IMR-90 (cell line): ENCODE results near the gene MDC1. TPM values are rescaled to one million over a fixed set of nuclear protein-coding genes. Genes with fewer than 3 reads are reported as not detected.

ENCODE experiments used
- ATAC-seq: fragments of 200-7000 bp; cut with Tn5 transposase; 2 replicates; pipeline ENCODE4 v1.9.1; 2020; ENCODE audit warnings: low read depth, mild to moderate bottlenecking, moderate library complexity
- BruUV-seq: library from RNA; stranded (reverse); fragments of 400-500 nt; replicated peaks from 2 replicates; lab custom pipeline; 2021; lab: Mats Ljungman, UMichigan
- CTCF ChIA-PET: fragments of 300-600 bp; formaldehyde crosslinking; extraction: SDS; loops from one replicate; lab custom pipeline; 2021; ENCODE audit warnings: antibody characterized with exemption; lab: Yijun Ruan, JAX
- POLR2A ChIA-PET: fragments of 300-600 bp; sonication (Branson Sonifier 250); formaldehyde crosslinking; loops from one replicate; lab custom pipeline; 2022; ENCODE audit warnings: antibody characterized with exemption; ENCODE audit not compliant: unreplicated experiment; lab: Charles Lee
- DNase-seq: peaks from one replicate; pipeline ENCODE4 v3.0.0; 2013
- H2AFZ ChIP-seq: replicated peaks from 2 replicates; pipeline ENCODE3; 2013; ENCODE audit warnings: low read length, mild to moderate bottlenecking; ENCODE audit not compliant: poor library complexity
- H2AK5ac ChIP-seq: 2 replicates; pipeline ENCODE4 v1.6.1; 2013; ENCODE audit warnings: low read depth, low read length, inconsistent platforms
- H2AK9ac ChIP-seq: replicated peaks from 2 replicates; pipeline ENCODE3; 2013; ENCODE audit warnings: mild to moderate bottlenecking, low read depth, low read length, moderate library complexity; ENCODE audit not compliant: poor library complexity
- H2BK120ac ChIP-seq: 2 replicates; pipeline ENCODE4 v1.6.1; 2013; ENCODE audit warnings: low read depth, low read length, inconsistent platforms
- H2BK15ac ChIP-seq: 3 replicates; pipeline ENCODE4 v1.6.1; 2013; ENCODE audit warnings: low read depth, low read length, inconsistent platforms
- H2BK20ac ChIP-seq: 2 replicates; pipeline ENCODE4 v1.6.1; 2013; ENCODE audit warnings: low read depth, mild to moderate bottlenecking, inconsistent platforms, low read length, moderate library complexity
- H2BK5ac ChIP-seq: 2 replicates; pipeline ENCODE4 v1.6.1; 2013; ENCODE audit warnings: mild to moderate bottlenecking, low read depth, low read length, inconsistent platforms; ENCODE audit not compliant: poor library complexity, severe bottlenecking
- H3K14ac ChIP-seq: replicated peaks from 2 replicates; pipeline ENCODE4 v1.6.1; 2013; ENCODE audit warnings: low read depth, low read length, inconsistent platforms
- H3K18ac ChIP-seq: 2 replicates; pipeline ENCODE4 v1.6.1; 2013; ENCODE audit warnings: low read depth, low read length, control low read depth
- H3K23ac ChIP-seq: 2 replicates; pipeline ENCODE4 v1.6.1; 2013; ENCODE audit warnings: low read depth, low read length, inconsistent platforms
- H3K27ac ChIP-seq: 2 replicates; pipeline ENCODE4 v1.5.1; 2013; ENCODE audit warnings: mild to moderate bottlenecking, control low read depth, low read length; ENCODE audit not compliant: insufficient read depth
- H3K27me3 ChIP-seq: 2 replicates; pipeline ENCODE4 v1.6.1; 2013; ENCODE audit warnings: low read length; ENCODE audit not compliant: control insufficient read depth, insufficient read depth
- H3K36me3 ChIP-seq: 2 replicates; pipeline ENCODE4 v1.6.1; 2013; ENCODE audit warnings: low read length, mixed read lengths; ENCODE audit not compliant: control insufficient read depth, insufficient read depth
- H3K4ac ChIP-seq: 2 replicates; pipeline ENCODE4 v1.6.1; 2013; ENCODE audit warnings: low read depth, low read length, inconsistent platforms
- H3K4me1 ChIP-seq: 2 replicates; pipeline ENCODE4 v1.6.1; 2013; ENCODE audit warnings: low read length, mixed read lengths; ENCODE audit not compliant: control insufficient read depth, insufficient read depth
- H3K4me2 ChIP-seq: 2 replicates; pipeline ENCODE4 v1.6.1; 2013; ENCODE audit warnings: low read depth, mild to moderate bottlenecking, control low read depth, low read length, moderate library complexity
- H3K4me3 ChIP-seq: 2 replicates; pipeline ENCODE4 v1.5.1; 2013; ENCODE audit warnings: low read depth, mild to moderate bottlenecking, control low read depth, low read length, moderate library complexity; ENCODE audit not compliant: insufficient read depth
- H3K56ac ChIP-seq: 2 replicates; pipeline ENCODE4 v1.6.1; 2013; ENCODE audit warnings: low read length, inconsistent platforms; ENCODE audit not compliant: insufficient read depth; ENCODE audit errors: extremely low read depth
- H3K79me1 ChIP-seq, 2 experiments: 2 replicates each; pipeline ENCODE4 v1.6.1; 2013; ENCODE audit warnings: low read length in 2 of 2, inconsistent platforms in 1 of 2, low read depth in 1 of 2
- H3K9ac ChIP-seq: 2 replicates; pipeline ENCODE4 v1.6.1; 2013; ENCODE audit warnings: low read depth, low read length, control low read depth
- H3K9me1 ChIP-seq: 2 replicates; pipeline ENCODE4 v1.6.1; 2013; ENCODE audit warnings: low read length, inconsistent platforms; ENCODE audit not compliant: insufficient read depth
- H3K9me3 ChIP-seq: 2 replicates; pipeline ENCODE4 v1.6.1; 2013; ENCODE audit warnings: low read length; ENCODE audit not compliant: control insufficient read depth, insufficient read depth
- H4K20me1 ChIP-seq: 2 replicates; pipeline ENCODE4 v1.6.1; 2013; ENCODE audit warnings: low read length, inconsistent platforms; ENCODE audit not compliant: insufficient read depth
- H4K5ac ChIP-seq: 2 replicates; pipeline ENCODE4 v1.6.1; 2013; ENCODE audit warnings: mild to moderate bottlenecking, low read depth, low read length, control low read depth
- H4K8ac ChIP-seq, 2 experiments: 2 replicates each; pipeline ENCODE4 v1.6.1; 2013; ENCODE audit warnings: low read depth in 2 of 2, low read length in 2 of 2, control low read depth in 1 of 2, inconsistent platforms in 1 of 2
- H4K91ac ChIP-seq: 2 replicates; pipeline ENCODE4 v1.6.1; 2013; ENCODE audit warnings: low read depth, low read length, inconsistent platforms; ENCODE audit not compliant: insufficient read depth
- BHLHE40 ChIP-seq: fragments of 150-350 bp; IDR thresholded peaks from 2 replicates; pipeline ENCODE4 v1.6.1; 2016; ENCODE audit warnings: mild to moderate bottlenecking, low read depth, low read length
- CEBPB ChIP-seq: IDR thresholded peaks from 2 replicates; pipeline ENCODE4 v1.6.1; 2012; ENCODE audit warnings: low read depth, low read length, improper control_type of control experiment
- CHD1 ChIP-seq: IDR thresholded peaks from 2 replicates; pipeline ENCODE4 v1.6.1; 2012; ENCODE audit warnings: low read depth, low read length, improper control_type of control experiment
- CTCF ChIP-seq: conservative IDR thresholded peaks from 2 replicates; pipeline ENCODE4 v1.5.1; 2012; ENCODE audit warnings: mild to moderate bottlenecking, low read depth, low read length, improper control_type of control experiment
- ELK1 ChIP-seq: fragments of 150-350 bp; IDR thresholded peaks from 2 replicates; pipeline ENCODE4 v1.6.1; 2016; ENCODE audit warnings: low read depth, mild to moderate bottlenecking, low read length, moderate library complexity, borderline replicate concordance
- FOS ChIP-seq: fragments of 150-350 bp; IDR thresholded peaks from 2 replicates; pipeline ENCODE4 v1.6.1; 2016; ENCODE audit warnings: low read depth, low read length
- MAFK ChIP-seq: IDR thresholded peaks from 2 replicates; pipeline ENCODE4 v1.6.1; 2012; ENCODE audit warnings: low read depth, low read length, improper control_type of control experiment
- MAZ ChIP-seq: IDR thresholded peaks from 2 replicates; pipeline ENCODE4 v1.6.1; 2012; ENCODE audit warnings: low read depth, mild to moderate bottlenecking, low read length, improper control_type of control experiment, moderate library complexity, borderline replicate concordance
- MXI1 ChIP-seq: IDR thresholded peaks from 2 replicates; pipeline ENCODE4 v1.6.1; 2012; ENCODE audit warnings: low read depth, mild to moderate bottlenecking, low read length, moderate library complexity, borderline replicate concordance
- NFE2L2 ChIP-seq: fragments of 150-350 bp; IDR thresholded peaks from 2 replicates; pipeline ENCODE4 v1.6.1; 2016; ENCODE audit warnings: low read depth, mild to moderate bottlenecking, low read length
- POLR2A ChIP-seq: IDR thresholded peaks from 2 replicates; pipeline ENCODE4 v1.6.1; 2012; ENCODE audit warnings: mild to moderate bottlenecking, low read depth, low read length
- RAD21 ChIP-seq: IDR thresholded peaks from 2 replicates; pipeline ENCODE4 v1.6.1; 2012; ENCODE audit warnings: low read length, improper control_type of control experiment
- RCOR1 ChIP-seq: IDR thresholded peaks from 2 replicates; pipeline ENCODE4 v1.6.1; 2012; ENCODE audit warnings: mild to moderate bottlenecking, low read length, improper control_type of control experiment; ENCODE audit not compliant: insufficient replicate concordance
- RFX5 ChIP-seq: IDR thresholded peaks from 2 replicates; pipeline ENCODE4 v1.8.0; 2012; ENCODE audit warnings: low read depth, mild to moderate bottlenecking, low read length, moderate library complexity
- SMC3 ChIP-seq: fragments of 150-350 bp; IDR thresholded peaks from 2 replicates; pipeline ENCODE4 v1.6.1; 2016; ENCODE audit warnings: low read depth, mild to moderate bottlenecking, antibody characterized with exemption, low read length, moderate library complexity
- USF2 ChIP-seq: fragments of 150-350 bp; IDR thresholded peaks from 2 replicates; pipeline ENCODE4 v1.6.1; 2017; ENCODE audit warnings: mild to moderate bottlenecking, antibody characterized with exemption, low read length, low read depth
- WGBS, 2 experiments: methylation state at CpG; one replicate each; pipeline versions ENCODE4 v1.1.5 to v1.1.7; 2013; ENCODE audit warnings: missing lambda C conversion rate in 2 of 2; ENCODE audit not compliant: insufficient read length in 1 of 2; ENCODE audit errors: extremely low coverage in 2 of 2; 5-methylcytosine and 5-hydroxymethylcytosine counted together
- dilution Hi-C: fragments of 300-500 bp; cut with HindIII; formaldehyde crosslinking; loops from one replicate; pipeline ENCODE4 v1.14.3; 2018; ENCODE audit warnings: low sequenced_read_pairs; ENCODE audit not compliant: unreplicated experiment
- in situ Hi-C: fragments of 300-500 bp; cut with MboI; formaldehyde crosslinking; loops from 3 replicates; pipeline ENCODE4 v1.14.3; 2019; ENCODE audit warnings: low sequenced_read_pairs, inconsistent platforms, mixed read lengths
- intact Hi-C: fragments of 100-400 bp; cut with micrococcal nuclease; formaldehyde crosslinking; loops from 2 replicates; pipeline ENCODE4 v1.10.0; 2022
- polyA plus RNA-seq, 3 experiments: library from polyadenylated mRNA; depleted of rRNA; stranded (reverse); fragments of >200 nt; gene quantifications; 2 replicates each; pipeline ENCODE4 v1.2.3, GENCODE V29; 2012; ENCODE audit warnings: low replicate concordance in 1 of 3
- total RNA-seq: library from RNA; depleted of rRNA; stranded (reverse); fragments of >200 nt; gene quantifications from 2 replicates; pipeline ENCODE4 v1.2.3, GENCODE V29; 2012

MDC1 gene
- total and polyA plus RNA-seq, 2 of the 4 experiments (the other 2 are of a cell fraction), result 4.5 to 12.1 TPM

- Histone ChIP-seq H3K14ac (peak overlapping the region; percentile 52), H2BK5ac (peak overlapping the region; percentile 99), H3K27ac (no peak overlapping the region), H3K18ac (peak overlapping the region; percentile 44; the same call in 1 of the 2 replicates), H3K27me3 (no peaks in the 10 kb centered on the region), H2BK120ac (peak overlapping the region; percentile 59; the same call in 1 of the 2 replicates), H3K56ac (no peak overlapping the region), H2AFZ (no peak overlapping the region), H3K36me3 (no peaks in the 10 kb centered on the region), H2AK9ac (no peak overlapping the region), H4K5ac (no peak overlapping the region), H3K4me1 (peaks cover 21% of the 10 kb centered on the region), H3K9me3 (no peaks in the 10 kb centered on the region), H2AK5ac (peak overlapping the region; percentile 73; the same call in 1 of the 2 replicates), H4K8ac (peak overlapping the region in 1 of 2 experiments; percentile 41; a peak in 1 of 4 replicates), H3K4me3 (no peak overlapping the region), H4K20me1 (peaks cover 5% of the 10 kb centered on the region; the same call in 1 of the 2 replicates), H2BK15ac (peak overlapping the region; percentile 62; the same call in 1 of the 3 replicates), H3K23ac (no peak overlapping the region), H2BK20ac (peak overlapping the region; percentile 65; the same call in 1 of the 2 replicates), H3K9me1 (peaks cover 30% of the 10 kb centered on the region), H3K9ac (no peak overlapping the region), H4K91ac (peak overlapping the region; percentile 58; the same call in 1 of the 2 replicates), H3K4ac (peak overlapping the region; percentile 84), H3K4me2 (no peak overlapping the region), H3K79me1 (peaks cover 0 to 34% of the 10 kb centered on the region in 2 experiments; a peak in 2 of 4 replicates)
- dilution Hi-C loops (no loop called here), intact Hi-C loops (no loop called here), in situ Hi-C loops (no loop called here)
- no TSS peak for BruUV-seq
- no peak for ATAC-seq
- 70% methylated on average over 2 of the region's 8 CpGs; no CpG with 5 or more reads in 1 of the 2 experiments for WGBS, 2 experiments
- POLR2A ChIA-PET, result no interaction called here
- no peak for TF ChIP-seq CHD1
- TF ChIP-seq BHLHE40, result no peak
- no peak for TF ChIP-seq CTCF
- no peak for TF ChIP-seq USF2
- no peak for TF ChIP-seq ELK1
- TF ChIP-seq MAZ, result no peak
- TF ChIP-seq RCOR1, result no peak
- TF ChIP-seq MAFK, result no peak
- TF ChIP-seq RFX5, result no peak
- no peak for TF ChIP-seq POLR2A
- no peak for TF ChIP-seq RAD21
- TF ChIP-seq CEBPB, result no peak
- TF ChIP-seq SMC3, result no peak
- no peak for TF ChIP-seq FOS
- no peak for TF ChIP-seq NFE2L2
- TF ChIP-seq MXI1, result no peak
- CTCF ChIA-PET, result no interaction called here
- no peak for DNase-seq
Observed at GRCh38 chr6:30760549-30760948, 43.5 kb upstream of the MDC1 start.
